Fibroblast of the aortic adventitia (primary cell): Measurements from ENCODE around the gene PRTFDC1. TPM values are rescaled to one million over a fixed set of nuclear protein-coding genes. Genes with fewer than 3 reads are reported as not detected.
"Not testable (repeated sequence)": the region's sequence is repeated elsewhere in the genome, so short reads cannot be mapped to it uniquely, and the experiment has no call there.

Experiments used
- DNase-seq: peaks from one replicate; pipeline ENCODE4 v3.0.0-alpha.2; 2010; ENCODE audit warnings: low read depth
- H3K4me3 ChIP-seq: 2 replicates; pipeline ENCODE4 v1.5.1; 2011; ENCODE audit warnings: low read depth, mild to moderate bottlenecking, control low read depth, low read length, moderate library complexity
- total RNA-seq: library from RNA; depleted of rRNA; stranded (reverse); fragments of >200 nt; gene quantifications from 2 replicates; pipeline ENCODE4 v1.2.3, GENCODE V29; 2012; ENCODE audit warnings: low replicate concordance
- TF ChIP-seq, protein P1 (sequence below): IDR thresholded peaks from 2 replicates; pipeline ENCODE4 v1.5.1; 2011; ENCODE audit warnings: mild to moderate bottlenecking, low read length, control low read depth, inconsistent platforms; ENCODE audit not compliant: insufficient read depth

The PRTFDC1 gene
- total RNA-seq, 1 donor, result 39.6 TPM

DNA sequence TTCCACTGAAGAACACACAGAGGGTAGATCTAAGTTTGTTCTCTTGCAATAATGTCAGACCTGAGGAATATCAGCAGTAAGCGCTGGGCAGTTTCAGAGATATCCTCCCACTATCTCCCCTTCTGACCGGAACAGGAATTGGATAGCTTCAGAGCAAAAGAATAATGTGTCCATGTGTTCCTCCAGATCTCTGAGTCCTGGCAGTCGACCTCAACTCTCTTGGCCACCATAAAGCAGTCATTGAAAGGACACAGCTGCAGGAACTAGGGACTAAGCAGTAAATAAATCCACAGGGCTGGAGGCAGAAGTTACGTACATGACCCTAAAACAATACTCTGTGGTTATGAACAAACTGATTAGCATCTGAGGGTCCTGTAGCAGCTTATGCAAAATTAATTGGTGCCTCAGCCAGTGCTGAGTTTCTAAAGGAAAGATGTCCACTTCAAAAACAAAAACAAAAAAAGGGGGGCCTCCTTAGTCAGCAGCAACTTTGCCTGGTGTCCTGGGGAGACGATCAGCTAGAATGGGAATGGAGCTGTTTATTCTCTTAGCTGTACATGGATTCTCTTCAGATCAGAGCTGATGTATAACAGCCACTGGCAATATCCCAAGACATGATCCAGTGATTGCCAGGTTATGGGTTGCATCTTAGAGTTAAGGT is 6.4 kb upstream of the PRTFDC1 start:
- DNase-seq, result peak; percentile 91
- TF ChIP-seq, protein P1, sequence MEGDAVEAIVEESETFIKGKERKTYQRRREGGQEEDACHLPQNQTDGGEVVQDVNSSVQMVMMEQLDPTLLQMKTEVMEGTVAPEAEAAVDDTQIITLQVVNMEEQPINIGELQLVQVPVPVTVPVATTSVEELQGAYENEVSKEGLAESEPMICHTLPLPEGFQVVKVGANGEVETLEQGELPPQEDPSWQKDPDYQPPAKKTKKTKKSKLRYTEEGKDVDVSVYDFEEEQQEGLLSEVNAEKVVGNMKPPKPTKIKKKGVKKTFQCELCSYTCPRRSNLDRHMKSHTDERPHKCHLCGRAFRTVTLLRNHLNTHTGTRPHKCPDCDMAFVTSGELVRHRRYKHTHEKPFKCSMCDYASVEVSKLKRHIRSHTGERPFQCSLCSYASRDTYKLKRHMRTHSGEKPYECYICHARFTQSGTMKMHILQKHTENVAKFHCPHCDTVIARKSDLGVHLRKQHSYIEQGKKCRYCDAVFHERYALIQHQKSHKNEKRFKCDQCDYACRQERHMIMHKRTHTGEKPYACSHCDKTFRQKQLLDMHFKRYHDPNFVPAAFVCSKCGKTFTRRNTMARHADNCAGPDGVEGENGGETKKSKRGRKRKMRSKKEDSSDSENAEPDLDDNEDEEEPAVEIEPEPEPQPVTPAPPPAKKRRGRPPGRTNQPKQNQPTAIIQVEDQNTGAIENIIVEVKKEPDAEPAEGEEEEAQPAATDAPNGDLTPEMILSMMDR, result peak; percentile 22
- H3K4me3 ChIP-seq, result peak overlapping the region; percentile 4

DNA sequence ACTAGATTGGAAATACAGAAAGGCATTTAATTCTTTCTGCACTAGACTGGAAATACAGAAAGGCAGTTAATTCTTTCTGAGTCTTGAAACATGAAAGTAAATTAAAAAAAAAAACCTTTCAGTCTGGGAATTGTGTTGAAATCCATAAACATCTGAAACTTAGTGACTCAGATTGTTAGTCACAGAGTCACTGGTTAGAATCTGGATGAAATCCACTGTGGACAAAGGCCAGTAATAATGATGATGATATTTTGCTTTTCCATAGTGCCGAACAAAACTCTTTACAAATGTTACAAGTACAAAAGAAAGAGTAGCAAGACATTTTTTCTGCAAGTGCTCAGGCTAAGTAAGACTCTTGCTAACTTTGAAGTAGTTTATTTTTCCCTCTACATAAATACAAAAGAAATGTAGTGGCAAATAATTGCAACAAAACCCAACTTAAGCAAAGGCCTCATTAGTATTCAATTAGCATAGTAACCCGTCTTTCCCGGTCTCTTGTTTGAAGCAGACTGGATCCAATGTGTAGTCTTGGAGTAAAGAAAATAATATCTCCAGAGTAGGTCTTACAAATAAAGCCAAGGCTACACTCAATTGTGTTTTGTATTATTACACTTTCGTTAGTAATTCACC is 5.8 kb upstream of the PRTFDC1 start:
- TF ChIP-seq, protein P1, result no peak
- DNase-seq, result peak; percentile 98
- H3K4me3 ChIP-seq, result no peak overlapping the region

DNA sequence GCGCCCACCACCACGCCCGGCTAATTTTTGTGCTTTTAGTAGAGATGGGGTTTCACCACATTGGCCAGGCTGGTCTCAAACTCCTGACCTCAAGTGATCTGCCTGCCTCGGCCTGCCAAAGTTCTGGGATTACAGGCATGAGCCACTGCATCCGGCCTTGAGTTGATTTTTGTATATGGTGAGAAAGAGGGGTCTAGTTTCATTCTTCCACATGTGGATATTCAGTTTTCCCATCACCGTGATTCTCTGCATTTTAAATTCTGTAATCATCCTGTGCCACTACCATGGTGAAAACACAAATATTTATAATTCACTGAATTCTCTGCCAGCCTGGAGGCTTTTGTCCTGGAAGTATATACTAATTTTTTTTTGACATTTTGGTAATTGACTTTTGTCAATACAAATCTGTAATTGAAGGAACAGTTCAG is 5.2 kb upstream of the PRTFDC1 start:
- not testable (repeated sequence) for DNase-seq, H3K4me3 ChIP-seq

DNA sequence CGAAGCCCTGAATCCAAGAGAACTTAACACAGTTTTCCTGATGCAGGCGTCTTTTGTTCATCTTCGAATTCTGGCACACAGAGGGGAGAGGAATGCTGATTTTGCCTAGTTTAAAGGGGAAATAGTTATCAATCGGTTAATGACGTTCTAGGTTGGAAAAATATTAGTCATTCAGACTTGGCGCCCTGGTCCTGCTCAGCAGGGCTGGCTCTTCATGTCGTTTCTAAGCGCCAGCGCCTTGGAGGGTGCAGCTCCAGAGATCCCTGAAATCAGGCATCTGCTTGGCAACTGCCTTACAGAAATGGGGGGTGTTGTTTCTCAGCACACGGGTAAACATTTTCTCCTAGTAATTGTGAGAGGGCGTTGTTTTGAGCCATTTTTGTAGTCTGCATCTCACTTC is 1.3 kb upstream of the PRTFDC1 start:
- peak overlapping the region; percentile 3 for H3K4me3 ChIP-seq
- TF ChIP-seq, protein P1, result no peak

DNA sequence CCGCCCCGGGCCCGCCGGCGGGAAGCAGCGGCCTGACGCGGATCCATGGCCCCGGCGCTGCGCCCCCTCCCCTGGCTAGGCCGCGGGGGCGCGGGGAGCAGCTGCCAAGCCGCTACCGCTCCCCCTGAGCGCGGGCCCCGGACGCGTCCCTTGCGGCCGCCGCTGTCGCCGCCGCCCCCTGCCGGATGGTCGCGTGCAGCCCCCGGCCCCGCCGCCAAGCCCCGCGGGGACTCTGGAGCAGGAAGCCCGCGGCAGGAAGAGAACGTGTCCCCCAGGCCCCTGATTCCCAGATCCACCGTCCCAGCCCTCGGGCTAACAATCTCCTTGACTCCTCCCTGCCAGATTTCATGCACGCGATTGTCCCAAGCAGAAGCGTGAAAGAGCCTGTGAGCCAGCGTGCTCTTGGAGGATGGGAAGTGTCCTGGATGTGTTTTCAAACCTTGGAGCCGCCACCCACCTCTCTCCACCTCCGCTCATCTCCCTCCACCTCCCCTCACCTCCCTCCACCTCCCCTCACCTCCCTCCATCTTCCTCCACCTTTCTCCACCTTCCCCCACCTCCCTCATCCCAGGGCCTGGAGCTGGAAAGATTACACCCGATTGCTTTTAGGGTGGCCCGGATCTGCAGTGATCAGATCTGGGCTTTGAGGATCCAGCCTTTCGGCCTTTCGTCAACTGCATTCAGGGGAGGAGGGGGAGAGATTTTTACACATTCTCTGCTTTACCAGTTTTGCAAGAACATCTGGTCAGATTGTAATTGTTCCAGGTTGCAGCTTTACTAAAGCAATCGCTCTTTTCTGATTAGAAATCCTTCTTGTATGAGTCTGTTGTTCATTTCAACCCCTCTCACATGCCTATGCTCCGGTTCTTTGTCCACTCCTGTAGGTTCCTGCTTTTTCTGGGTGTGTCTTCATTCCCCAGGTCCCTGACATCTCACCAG is 570 bp upstream of the PRTFDC1 start:
- TF ChIP-seq, protein P1, result no peak
- peak; percentile 91 for DNase-seq
- peak overlapping the region; percentile 64 for H3K4me3 ChIP-seq

More for the DNA sequence above, 1.3 kb upstream of the PRTFDC1 start:
- peak; percentile 82 for DNase-seq

DNA sequence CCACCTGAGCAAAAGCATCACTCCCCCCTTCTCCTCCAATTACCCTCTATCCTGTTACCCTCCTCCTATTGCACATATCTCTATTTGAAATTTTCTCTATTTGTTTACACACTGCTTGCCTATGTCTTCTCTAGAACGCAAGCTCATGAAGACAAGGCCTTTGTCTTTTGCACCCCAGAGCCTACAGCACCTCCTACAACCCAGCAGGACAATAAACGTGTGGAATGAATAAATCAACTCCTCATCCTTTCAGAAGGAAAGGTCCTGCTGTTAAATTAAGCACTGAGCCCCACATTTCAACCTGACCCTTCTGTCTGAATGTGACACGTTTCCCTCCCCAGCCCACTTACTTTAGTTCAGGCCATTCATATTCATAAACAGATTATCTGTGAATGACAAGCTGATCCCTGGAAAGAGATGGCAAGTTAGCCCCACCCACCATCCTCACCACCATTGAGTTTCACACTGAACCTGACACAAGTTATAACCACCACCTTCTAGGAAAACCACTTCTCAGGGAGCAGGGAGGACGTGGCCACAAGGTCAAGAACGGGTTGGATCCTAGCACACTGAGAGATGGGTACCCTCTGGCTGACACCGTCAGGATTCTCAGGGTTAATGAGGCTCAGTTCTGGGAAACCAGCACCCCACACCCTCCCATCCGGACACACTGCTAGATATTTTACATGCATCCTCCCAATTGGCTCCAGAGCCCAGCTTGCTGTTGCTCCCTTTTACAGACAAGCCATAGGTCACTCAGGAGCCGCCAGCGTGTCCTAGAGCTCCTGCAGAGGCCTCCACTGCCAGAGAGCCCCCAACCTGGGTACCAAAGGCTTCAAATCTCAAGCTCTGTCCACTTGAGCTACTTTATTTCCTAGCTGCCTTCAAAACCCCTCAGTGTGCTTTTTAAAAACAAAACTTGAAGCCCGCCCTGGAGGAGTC is 934 bp downstream of the PRTFDC1 start:
- peak overlapping the region; percentile 64 for H3K4me3 ChIP-seq
- TF ChIP-seq, protein P1, result no peak
- DNase-seq, result peak; percentile 43
